ENCODE measurements around the gene LYRM2.

DNA sequence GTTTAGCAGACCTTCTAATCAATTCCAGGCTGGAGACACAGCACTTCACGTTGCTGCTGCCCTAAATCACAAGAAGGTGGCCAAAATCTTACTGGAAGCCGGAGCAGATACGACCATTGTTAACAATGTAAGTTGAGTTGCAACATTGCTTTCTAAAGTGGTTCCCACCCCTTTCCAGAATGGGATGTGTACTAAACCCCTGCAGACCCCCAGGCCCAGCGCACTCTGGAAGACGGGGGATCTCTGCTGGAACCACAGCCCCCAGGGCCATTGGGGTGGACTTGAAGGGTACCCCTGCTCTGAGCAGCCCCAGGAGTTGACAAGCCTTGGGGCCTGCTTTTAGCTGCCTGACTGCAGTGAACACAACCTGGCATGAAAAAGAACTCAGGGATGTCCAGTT, 22.0 kb downstream of the LYRM2 start:
- TF ChIP-seq POLR2AphosphoS5 (IDR thresholded peaks at IDR 0.05; ENCODE audit: low read depth, low read length) = no peak
- TF ChIP-seq POLR2A (IDR thresholded peaks at IDR 0.05; ENCODE audit: low read depth, low read length) = no peak

Data from GM12892 (cell line).